ENCODE data around the gene RNASEL.

DNA sequence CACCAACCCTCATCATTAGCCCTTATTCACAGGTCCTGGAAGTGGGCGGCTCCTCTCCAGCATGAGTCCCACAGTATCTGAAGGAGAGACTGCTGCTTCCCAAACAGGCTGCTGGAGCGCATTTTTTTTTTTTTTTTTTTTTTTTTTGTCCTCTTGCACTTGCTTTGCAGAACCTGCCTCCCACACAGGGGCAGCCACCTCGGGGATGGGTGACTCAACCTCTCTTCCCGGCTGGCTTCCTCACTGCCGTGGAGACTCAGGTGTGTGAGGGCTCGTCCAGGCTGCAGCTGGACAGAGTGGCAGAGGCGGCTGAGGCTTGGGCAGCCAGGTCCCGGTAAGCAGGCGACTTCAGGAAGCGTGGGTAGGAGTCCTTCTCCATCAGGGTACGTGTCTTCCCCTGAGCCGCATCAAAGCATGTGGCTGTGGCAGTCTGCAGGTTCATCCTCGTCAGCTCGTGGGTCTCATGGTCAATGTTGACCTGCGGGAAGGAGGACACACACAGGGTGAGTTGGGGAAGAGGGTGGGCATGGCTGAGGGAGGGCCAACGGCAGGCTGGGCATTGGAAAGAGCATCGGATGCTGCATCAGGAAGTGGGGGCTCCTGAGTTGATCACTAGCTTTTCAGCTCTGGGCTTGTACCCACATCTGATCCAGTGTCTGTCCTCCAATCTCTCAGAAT, 11.1 kb upstream of the RNASEL start:
- TF ChIP-seq, protein P1, sequence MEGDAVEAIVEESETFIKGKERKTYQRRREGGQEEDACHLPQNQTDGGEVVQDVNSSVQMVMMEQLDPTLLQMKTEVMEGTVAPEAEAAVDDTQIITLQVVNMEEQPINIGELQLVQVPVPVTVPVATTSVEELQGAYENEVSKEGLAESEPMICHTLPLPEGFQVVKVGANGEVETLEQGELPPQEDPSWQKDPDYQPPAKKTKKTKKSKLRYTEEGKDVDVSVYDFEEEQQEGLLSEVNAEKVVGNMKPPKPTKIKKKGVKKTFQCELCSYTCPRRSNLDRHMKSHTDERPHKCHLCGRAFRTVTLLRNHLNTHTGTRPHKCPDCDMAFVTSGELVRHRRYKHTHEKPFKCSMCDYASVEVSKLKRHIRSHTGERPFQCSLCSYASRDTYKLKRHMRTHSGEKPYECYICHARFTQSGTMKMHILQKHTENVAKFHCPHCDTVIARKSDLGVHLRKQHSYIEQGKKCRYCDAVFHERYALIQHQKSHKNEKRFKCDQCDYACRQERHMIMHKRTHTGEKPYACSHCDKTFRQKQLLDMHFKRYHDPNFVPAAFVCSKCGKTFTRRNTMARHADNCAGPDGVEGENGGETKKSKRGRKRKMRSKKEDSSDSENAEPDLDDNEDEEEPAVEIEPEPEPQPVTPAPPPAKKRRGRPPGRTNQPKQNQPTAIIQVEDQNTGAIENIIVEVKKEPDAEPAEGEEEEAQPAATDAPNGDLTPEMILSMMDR (IDR thresholded peaks at IDR 0.05), result no peak
- TF ChIP-seq NFIC (IDR thresholded peaks at IDR 0.05; ENCODE audit: borderline replicate concordance), result no peak
- no peak for TF ChIP-seq JUND (IDR thresholded peaks at IDR 0.05)
- TF ChIP-seq POLR2AphosphoS5 (IDR thresholded peaks at IDR 0.05; ENCODE audit: low read depth, low read length), result no peak
- TF ChIP-seq EZH2phosphoT487 (IDR thresholded peaks at IDR 0.05; ENCODE audit: borderline replicate concordance, low read depth), result no peak
- TF ChIP-seq YY1 (IDR thresholded peaks at IDR 0.05; ENCODE audit: low read depth), result no peak
- TF ChIP-seq, protein P2, sequence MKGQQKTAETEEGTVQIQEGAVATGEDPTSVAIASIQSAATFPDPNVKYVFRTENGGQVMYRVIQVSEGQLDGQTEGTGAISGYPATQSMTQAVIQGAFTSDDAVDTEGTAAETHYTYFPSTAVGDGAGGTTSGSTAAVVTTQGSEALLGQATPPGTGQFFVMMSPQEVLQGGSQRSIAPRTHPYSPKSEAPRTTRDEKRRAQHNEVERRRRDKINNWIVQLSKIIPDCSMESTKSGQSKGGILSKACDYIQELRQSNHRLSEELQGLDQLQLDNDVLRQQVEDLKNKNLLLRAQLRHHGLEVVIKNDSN (IDR thresholded peaks at IDR 0.05; ENCODE audit: borderline replicate concordance, low read depth), result no peak
- TF ChIP-seq MXI1 (IDR thresholded peaks at IDR 0.05; ENCODE audit: low read depth, low read length), result no peak
- no peak for TF ChIP-seq ELF1 (IDR thresholded peaks at IDR 0.05)
- TF ChIP-seq, protein P3, sequence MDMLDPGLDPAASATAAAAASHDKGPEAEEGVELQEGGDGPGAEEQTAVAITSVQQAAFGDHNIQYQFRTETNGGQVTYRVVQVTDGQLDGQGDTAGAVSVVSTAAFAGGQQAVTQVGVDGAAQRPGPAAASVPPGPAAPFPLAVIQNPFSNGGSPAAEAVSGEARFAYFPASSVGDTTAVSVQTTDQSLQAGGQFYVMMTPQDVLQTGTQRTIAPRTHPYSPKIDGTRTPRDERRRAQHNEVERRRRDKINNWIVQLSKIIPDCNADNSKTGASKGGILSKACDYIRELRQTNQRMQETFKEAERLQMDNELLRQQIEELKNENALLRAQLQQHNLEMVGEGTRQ (IDR thresholded peaks at IDR 0.05; ENCODE audit: borderline replicate concordance, low read depth, low read length), result no peak
- TF ChIP-seq RFX5 (IDR thresholded peaks at IDR 0.05; ENCODE audit: low read length), result no peak
- no peak for TF ChIP-seq RAD21 (IDR thresholded peaks at IDR 0.05; ENCODE audit: low read length)
- TF ChIP-seq, protein P4, sequence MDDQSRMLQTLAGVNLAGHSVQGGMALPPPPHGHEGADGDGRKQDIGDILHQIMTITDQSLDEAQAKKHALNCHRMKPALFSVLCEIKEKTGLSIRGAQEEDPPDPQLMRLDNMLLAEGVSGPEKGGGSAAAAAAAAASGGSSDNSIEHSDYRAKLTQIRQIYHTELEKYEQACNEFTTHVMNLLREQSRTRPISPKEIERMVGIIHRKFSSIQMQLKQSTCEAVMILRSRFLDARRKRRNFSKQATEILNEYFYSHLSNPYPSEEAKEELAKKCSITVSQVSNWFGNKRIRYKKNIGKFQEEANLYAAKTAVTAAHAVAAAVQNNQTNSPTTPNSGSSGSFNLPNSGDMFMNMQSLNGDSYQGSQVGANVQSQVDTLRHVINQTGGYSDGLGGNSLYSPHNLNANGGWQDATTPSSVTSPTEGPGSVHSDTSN (IDR thresholded peaks at IDR 0.05), result no peak
- TF ChIP-seq CHD2 (IDR thresholded peaks at IDR 0.05; ENCODE audit: low read length, partially characterized antibody), result no peak
